Skeletal muscle cell (primary cell): ENCODE measurements around the gene RNU5D-1.

Source experiments
- DNase-seq: peaks from one replicate; pipeline ENCODE4 v3.0.0-alpha.2; 2010; ENCODE audit warnings: low read depth
- H3K4me3 ChIP-seq: 2 replicates; pipeline ENCODE4 v1.5.1; 2011; ENCODE audit warnings: low read depth, mild to moderate bottlenecking, control low read depth, low read length, moderate library complexity

Gene RNU5D-1

DNA sequence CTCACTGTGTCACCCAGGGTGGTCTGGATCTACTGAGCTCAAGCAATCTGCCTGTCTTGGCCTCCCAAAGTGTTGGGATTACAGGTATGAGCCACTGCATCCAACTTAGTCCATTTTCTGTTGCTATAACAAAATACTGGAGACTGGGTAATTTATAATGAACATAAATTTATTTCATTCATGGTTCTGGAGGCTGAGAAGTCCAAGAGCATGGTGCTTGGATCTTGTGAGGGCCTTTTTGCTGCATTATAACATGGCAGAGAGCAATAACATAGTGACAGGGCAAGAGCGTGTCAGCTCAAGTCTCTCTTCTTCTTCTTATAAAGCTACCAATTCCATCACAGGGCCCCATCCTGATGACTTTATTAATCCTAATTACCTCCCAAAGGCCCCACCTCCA is 5.0 kb upstream of the RNU5D-1 start:
- H3K4me3 ChIP-seq: no peak overlapping the region
- no peak for DNase-seq

DNA sequence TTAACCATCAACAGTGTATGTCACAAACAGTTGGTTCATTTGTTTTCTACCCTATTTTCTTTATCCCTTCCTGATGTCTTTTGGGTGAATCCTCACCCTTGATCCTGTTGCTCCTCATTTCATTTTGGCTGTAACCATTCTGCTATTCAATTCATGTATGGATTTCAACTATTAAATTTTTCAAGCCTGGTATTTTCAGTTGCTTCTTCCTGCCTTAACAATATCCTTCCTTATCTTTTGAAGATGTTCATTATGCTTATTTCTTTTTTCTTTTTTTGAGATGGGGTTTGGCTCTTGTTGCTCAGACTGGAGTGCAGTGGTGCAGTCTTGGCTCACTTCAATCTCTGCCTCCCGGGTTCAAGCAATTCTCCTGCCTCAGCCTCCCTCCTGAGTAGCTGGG is 2.8 kb upstream of the RNU5D-1 start:
- no peak for DNase-seq
- H3K4me3 ChIP-seq: no peak overlapping the region

DNA sequence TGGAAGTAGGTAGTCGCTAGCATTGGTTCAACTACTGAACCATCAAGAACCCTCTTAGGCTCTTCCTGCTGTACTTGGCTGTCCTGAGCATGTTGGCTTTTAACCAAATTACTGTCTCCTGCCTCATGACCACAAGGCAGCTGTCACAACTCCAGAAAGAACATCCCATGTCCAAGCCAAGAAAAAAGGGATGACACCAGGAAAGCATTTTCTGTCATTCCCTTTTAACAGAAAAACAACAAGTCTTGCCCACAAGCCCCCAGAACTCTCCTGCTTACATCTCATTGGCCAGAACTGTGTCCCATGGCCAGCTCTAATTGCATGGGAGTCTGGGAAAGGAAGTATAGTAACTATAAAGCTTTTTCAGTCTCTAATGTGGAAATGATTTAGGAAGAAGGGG is 2.4 kb upstream of the RNU5D-1 start:
- DNase-seq: peak; percentile 77
- H3K4me3 ChIP-seq: no peak overlapping the region

DNA sequence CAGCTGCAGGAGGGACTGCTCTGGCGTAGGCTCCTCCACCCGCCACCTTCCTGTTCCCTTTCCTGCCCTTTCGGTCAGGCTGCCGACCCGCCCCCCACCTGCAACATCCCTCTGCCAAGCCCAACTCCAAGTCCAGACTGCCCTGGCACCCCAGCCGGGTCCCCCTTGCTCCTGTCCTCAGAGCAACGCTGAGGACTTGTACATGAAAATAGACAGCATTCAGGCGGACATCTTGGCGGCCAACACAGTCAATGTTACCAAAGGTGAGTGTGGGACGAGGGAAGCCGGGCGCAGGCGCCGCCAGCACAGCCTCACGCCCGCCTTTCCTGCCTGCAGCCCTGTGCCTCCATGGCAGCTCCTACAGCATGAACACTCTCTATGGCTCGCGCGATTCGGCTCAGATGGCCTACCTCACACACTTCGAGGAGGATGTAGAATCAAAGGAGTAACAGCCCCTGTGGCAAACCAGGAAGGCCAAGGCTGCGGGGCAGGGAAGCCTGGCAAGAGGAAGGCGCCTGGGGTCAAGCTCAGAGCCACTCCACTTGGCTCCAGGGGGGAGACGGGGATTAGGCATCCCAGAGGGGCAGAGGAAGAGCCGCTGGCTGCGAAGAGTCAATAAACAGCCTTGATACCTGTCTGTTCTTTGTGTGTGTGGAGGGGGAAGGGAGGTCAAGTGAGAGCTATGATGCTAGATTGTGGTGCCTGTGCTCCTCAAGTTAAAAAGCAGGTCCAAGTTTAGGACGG is 5.8 kb downstream of the RNU5D-1 start:
- no peak overlapping the region for H3K4me3 ChIP-seq
- DNase-seq: no peak

DNA sequence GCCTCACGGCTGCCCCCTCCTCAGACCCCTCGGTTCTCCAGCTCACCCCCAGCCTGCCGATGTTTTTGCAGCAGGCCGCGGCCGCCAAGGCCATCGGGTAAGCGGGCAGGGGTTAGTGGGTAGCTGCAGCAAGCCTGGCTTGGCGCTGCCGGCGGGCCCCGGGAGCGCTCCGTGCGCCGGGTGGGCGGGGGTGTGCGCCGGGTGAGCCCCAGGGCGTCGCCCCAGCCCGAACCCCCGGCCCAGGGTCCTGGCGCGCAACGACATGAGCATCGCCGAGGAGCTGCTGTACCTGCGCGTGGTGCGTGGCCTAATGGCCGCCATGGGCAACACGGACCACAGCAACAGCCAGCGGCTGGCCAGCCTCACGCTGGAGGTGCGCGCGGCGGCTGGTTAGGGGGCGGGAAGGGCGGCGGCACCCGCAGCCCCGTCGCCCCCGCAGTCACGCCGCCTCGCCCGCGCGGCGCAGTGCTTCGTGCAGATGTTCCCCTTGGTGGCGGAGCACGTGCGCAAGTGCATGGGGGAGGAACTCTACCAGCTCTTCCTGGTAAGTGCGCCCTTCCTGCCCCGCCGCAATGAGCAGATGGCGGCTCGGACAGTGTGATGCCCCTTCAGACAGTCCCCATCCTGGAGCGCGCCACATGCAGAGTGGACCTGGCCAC is 6.5 kb downstream of the RNU5D-1 start:
- no peak for DNase-seq
- no peak overlapping the region for H3K4me3 ChIP-seq

DNA sequence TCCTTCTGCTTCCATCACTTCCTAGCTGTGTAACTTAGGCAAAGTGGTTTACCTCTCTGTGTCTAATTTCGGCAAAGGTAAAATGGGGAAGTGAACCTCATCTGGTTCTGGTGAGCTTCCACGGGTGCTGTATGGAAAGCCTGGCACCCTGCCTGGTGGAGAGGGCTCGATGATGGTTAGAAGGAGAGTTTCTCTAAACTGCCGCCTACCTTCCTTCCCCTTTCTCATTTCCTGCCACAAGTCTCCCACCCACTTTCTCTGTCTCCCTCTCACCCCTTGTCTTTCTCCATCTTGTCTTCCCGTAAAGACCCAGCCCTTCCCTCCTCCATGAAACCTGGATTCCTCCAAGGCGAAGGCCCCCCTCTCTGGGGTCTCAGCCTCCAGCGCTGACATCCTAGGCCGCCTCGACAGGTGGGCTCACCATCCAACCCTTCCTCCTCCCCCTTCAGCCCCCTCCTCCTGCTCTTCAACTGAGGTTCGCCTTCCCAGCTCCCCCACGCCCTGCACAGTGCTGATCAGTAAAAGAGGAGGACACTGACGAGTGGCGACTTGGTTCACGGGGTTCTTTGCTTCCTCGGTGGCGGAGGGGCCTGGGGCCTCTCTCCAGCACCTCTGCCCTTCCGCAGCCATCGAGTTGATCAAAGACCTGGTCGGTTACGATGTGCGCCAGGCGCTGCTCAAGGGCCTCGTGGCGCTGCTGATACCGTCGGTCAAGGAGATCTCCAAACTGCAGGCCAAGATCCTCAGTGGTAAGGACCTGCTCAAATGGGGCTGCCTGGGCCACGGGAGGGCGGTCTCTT is 7.3 kb downstream of the RNU5D-1 start:
- no peak for DNase-seq
- no peak overlapping the region for H3K4me3 ChIP-seq

DNA sequence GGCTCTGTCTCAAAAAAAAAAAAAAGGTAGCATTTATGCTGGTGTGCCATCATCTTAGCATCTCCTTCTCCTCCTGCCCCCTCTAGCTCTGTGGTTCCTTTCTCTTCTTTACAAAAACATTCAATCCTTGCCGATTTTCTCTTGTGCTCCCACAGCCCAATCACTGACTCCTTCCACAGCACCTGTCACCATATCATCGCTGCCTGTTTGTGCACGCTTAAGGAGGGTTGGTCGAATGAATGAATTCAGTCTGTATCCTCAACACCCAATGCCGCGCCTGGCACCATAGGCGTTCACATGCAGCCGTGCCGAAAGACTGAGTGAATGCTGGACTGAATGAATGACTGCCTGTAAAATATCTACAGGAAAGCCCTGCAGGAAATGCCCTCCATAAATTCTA is 7.9 kb downstream of the RNU5D-1 start:
- H3K4me3 ChIP-seq: no peak overlapping the region
- DNase-seq: no peak

DNA sequence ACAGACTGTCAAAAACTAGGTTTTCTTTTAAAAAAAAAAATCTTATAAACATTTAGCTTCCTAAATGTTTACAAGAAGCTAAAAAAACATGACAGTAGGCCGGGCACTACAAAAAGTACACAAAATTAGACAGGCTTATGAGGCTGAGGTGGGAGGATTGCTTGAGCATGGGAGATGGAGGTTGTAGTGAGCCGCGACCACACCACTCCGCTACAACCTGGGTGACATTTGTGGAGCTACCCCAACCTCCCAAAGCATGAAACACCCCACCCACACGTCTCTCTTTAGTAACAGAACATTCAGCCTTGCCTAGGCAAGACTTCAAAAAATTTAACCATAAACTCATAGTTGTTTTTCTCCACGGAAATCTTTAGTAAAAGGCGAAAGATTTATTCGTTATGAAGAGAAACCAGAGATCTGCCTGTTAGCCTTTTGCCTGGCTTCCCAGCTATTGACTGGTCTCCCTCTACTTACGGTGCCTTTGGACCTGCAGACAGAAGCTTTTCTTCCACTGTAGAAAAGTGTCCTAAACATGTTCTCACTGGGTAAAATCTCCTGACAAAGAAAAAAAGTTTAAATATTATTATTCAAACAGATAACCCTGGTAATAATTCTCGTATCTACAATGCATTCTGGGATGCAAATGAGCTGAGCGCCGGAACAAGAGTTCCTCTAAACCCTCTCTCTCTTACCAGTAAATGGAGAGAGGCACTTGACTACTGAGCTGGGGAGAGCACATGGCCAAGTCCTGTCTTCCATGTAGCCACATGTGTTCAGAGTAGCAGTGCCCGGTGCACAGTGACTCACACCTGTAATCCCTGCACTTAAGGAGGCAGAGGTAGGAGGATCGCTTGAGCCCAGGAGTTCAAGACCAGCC is 9.2 kb downstream of the RNU5D-1 start:
- H3K4me3 ChIP-seq: no peak overlapping the region
- peak; percentile 94 for DNase-seq

DNA sequence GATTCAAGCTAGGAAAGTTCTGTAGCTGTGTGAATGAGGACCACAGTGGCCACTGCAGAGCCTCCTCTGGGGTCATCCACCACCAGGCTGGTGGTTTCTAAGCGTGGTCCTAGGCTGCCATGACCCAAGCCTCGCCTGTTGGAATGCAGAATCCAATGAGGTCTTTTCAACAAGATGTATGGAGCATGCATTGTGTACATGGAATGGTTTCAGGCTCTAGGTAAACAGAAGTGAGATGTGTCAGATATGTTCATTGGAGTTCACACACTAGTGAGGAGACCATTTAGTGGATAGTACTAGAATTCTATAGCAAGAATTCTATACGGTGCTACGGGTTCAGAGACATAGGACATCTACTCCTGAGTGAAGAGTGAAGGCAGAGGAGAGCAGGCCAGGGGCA is 10.7 kb downstream of the RNU5D-1 start:
- DNase-seq: no peak
- no peak overlapping the region for H3K4me3 ChIP-seq

DNA sequence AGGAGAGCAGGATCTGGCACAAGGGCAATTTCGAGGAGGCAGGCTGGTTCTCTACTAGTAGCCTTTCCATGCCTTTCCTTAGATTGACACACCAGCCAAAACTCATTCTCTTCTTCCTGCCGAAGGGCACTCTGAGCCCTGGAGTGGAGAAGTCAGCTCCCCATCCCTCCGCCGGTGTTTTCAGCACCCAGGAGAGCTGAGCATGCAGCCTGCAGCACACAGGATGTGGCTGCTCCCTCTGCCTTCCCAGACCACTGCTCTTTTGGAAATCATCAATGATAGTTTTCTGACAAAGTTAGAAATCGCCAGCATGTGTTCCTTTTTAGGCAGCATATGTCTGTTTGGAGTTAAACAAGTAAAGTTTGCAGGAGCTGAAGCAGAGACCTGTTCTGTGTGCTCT is 11.7 kb downstream of the RNU5D-1 start:
- DNase-seq: no peak

DNA sequence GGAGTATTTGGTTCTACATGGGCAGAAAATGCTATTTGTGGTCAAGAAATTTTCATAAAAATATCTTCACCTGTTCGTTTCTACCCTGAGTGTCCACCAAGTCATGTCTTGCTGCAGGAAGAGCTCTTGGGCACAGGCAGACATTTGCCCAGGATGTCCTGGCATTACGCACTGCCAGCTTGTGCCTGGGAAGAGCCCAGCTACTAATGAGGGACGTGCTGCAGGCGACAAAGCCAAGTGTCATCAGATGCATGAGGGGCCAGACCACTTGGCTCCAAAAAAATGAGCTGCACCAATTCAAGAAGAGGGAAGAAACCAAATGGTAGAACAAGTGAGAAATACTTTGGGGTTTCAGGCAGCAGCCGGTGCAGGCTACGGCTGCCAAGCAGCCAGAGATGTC is 12.9 kb downstream of the RNU5D-1 start:
- DNase-seq: no peak
- H3K4me3 ChIP-seq: no peak overlapping the region

More for the DNA sequence above, 11.7 kb downstream of the RNU5D-1 start:
- H3K4me3 ChIP-seq: no peak overlapping the region

DNA sequence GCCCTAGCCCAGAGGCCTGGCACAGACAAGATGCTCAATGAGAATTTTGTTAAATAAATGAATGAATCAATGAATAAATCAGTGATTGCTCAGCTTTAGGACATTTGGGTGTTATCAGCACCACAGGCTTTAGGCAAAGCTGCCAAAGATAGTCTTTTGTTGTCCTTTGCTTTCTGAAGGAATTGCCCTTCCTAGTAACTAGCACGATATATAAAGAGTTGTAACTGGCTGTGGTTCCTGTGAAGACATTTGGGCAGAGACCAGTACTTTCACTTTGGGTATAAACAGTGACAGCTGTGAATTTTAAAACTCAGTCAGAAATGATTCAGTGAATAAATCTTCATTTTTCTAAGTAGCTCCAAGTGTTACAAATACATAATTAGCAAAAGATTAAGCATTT is 13.3 kb downstream of the RNU5D-1 start:
- no peak for DNase-seq

DNA sequence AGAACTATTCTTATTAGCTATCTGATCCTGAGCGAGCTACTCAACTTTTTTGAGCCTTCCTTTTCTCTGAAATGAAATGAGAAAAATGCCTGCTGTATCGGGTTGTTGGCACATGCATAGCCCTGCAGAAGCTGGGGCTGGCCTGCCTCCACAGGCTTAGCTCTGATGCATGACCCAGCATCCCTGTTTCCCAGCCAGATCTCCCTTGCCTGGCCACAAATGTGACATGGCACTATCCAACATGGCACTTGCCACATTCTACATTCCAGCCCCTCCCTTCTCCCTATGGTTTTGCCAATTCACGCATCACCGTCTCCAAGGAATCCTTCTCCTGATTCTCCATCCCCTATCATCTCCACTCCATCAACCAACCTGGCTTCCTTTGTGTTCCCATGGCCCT is 13.8 kb downstream of the RNU5D-1 start:
- no peak overlapping the region for H3K4me3 ChIP-seq
- DNase-seq: no peak

More for the DNA sequence above, 13.3 kb downstream of the RNU5D-1 start:
- H3K4me3 ChIP-seq: no peak overlapping the region

DNA sequence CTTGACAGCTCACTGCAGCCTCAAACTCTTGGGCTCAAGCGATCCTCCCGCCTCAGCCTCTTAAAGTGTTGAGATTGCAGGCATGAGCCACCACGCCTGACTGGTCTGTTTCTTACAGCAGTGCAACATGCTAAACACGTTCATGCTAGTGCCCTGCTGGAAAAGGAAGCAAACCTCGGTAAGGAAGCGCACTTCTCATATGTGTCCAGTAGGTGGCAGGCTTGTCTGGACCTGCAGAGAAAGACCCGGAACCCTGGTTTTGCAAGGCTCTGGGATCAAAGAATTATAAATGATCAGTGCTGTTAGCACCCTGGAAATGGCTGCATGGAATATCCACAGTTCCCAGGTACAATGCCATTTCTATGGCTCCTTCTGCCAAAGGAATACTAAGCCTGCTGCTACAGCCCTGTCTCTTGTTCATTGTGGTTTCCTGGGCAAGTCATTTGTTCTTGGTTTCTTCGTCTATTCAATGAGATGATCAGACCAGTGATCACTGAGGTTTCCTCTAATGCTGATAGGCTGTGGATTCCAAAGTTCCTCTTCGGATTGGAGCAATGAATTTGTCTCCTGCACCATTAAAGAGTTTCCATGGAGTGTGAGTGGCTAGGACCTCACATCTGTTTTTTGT is 15.9 kb downstream of the RNU5D-1 start:
- peak; percentile 30 for DNase-seq
- no peak overlapping the region for H3K4me3 ChIP-seq

DNA sequence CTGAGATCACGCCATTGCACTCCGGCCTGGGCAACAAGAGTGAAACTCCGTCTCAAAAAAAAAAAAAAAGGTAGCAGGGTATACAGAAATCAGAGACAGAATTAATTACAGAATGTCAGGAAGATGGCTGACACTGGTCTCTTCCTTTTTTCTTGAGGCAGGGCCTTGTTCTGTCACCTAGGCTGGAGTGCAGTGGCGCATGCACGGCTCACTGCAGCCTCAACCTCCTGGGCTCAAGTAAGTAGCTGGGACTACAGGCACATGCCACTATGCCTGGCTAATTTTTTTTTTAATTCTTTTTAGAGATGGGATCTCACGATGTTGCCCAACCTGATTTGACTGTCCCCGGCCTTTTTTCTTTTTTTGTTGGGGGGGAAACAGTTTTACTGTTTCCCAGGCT is 16.4 kb downstream of the RNU5D-1 start:
- H3K4me3 ChIP-seq: no peak overlapping the region
- DNase-seq: no peak

DNA sequence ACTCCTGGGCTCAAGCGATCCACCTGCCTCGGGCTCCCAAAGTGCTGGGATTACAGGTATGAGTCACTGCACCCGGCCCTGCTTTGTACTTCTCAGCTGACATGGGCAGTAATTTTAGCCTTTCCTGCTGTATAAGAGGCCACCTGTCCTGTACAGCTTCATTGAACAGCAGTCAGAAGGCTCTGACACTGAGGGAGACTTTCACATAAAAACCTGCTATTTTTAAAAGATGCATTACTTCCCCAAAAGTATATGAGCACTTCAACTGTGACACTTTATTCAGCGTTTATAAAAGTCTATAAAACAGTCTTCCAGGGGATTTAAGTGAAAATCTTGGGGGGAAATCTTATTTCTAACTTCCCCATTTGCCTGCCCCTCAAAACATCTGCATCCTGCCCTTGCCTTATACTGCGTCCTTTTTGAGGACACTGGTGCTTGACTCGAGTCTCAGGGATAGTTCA is 17.6 kb downstream of the RNU5D-1 start:
- DNase-seq: no peak
- H3K4me3 ChIP-seq: no peak overlapping the region

DNA sequence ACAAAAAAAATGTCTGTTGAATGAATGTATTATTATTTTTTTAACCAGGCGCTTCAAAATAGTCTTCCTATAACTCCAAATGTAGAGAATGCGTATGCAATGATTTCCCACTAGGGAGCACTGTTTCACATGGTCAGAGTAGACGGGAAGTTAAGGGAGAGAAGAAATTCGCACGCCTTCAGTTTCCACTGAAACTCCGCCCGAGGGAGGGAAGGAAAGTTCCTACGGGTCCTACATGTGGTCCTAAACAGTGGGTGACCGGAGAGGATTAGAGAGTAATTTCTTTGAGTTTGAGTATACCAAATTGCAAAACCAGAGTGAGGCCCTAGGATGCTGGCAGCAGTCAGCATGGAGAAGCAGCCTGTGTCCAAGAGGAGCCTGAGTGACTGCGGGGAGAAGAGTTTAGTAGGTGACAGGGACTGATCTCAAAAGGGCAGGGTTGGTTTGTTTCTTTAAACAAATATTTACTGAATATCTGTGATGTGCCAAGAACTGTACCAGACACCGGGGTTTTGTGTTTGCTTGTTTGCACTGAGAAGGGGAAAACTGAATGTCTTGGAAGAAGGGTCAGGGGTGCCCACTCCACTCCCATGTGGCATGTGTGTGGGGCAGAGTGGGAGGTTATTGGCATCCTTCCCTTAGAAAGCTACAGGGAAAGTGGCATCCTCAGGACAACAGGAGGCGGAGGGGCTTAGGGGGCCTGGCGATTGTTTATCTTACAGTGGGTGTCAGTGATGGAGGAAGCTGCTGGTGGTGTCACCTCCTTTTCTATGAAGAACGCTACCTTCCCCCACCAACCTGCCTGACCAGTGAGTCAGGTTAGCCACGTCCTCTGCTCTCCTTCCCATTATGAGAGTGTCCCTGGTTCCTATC is 22.8 kb downstream of the RNU5D-1 start:
- DNase-seq: no peak
- H3K4me3 ChIP-seq: no peak overlapping the region
